Measurements from ENCODE around the gene INPP5F. TPM values are rescaled to one million over a fixed set of nuclear protein-coding genes. Genes with fewer than 3 reads are reported as not detected.

INPP5F gene
- total and polyA plus RNA-seq, 10 of the 15 experiments (the other 5 are each of a cell fraction or from before 2014, with no cell fraction given): 6.0 to 49.3 (median 34.3) TPM

GRCh38 chr10:119725517-119725827, 378 bp upstream of the INPP5F start (continued):
- TF ChIP-seq IRF4 (IDR thresholded peaks at IDR 0.05; ENCODE audit: low read depth, low read length): no peak
- TF ChIP-seq BACH1 (IDR thresholded peaks at IDR 0.05; ENCODE audit: borderline replicate concordance): peak; percentile 60; the same call in 1 of the 2 replicates
- TF ChIP-seq CEBPZ (IDR thresholded peaks at IDR 0.05; ENCODE audit: low read depth, low read length): no peak
- no peak for TF ChIP-seq NKRF (conservative IDR thresholded peaks at IDR 0.05)
- peak; percentile 34 for TF ChIP-seq DPF2 (IDR thresholded peaks at IDR 0.05)
- TF ChIP-seq ATF7 (IDR thresholded peaks at IDR 0.05; ENCODE audit: low read depth): no peak
- TF ChIP-seq CUX1 (IDR thresholded peaks at IDR 0.05; ENCODE audit: insufficient replicate concordance, low read depth, low read length): no peak
- no peak for TF ChIP-seq EP300 (IDR thresholded peaks at IDR 0.05; ENCODE audit: borderline replicate concordance in 1 of 2, control insufficient read depth in 1 of 2, low read depth in 2 of 2, low read length in 2 of 2)
- TF ChIP-seq ZZZ3 (IDR thresholded peaks at IDR 0.05; ENCODE audit: control insufficient read depth, insufficient read length, low read depth): no peak
- TF ChIP-seq ZNF592 (IDR thresholded peaks at IDR 0.05): no peak
- TF ChIP-seq CHD4 (IDR thresholded peaks at IDR 0.05): no peak
- no peak for TF ChIP-seq NR2C2 (IDR thresholded peaks at IDR 0.05; ENCODE audit: borderline replicate concordance, control insufficient read depth, insufficient read length, low read depth)
- peak; percentile 62; the same call in 1 of the 2 replicates for TF ChIP-seq POLR2AphosphoS5 (IDR thresholded peaks at IDR 0.05; ENCODE audit: low read length)
- peak; percentile 63 for TF ChIP-seq GATAD2B (conservative IDR thresholded peaks at IDR 0.05; ENCODE audit: low read depth)
- TF ChIP-seq PML (IDR thresholded peaks at IDR 0.05; ENCODE audit: low read length): no peak
- no peak for TF ChIP-seq ZNF384 (IDR thresholded peaks at IDR 0.05; ENCODE audit: borderline replicate concordance, low read depth, low read length)
